HL-60 (cell line): ENCODE data around the gene NR0B1.

ENCODE experiments used
- GABPA ChIP-seq: IDR thresholded peaks from 2 replicates; pipeline ENCODE4 v1.6.1; 2012; ENCODE audit warnings: low read depth
- POLR2AphosphoS5 ChIP-seq: IDR thresholded peaks from 2 replicates; pipeline ENCODE4 v1.6.1; 2012; ENCODE audit warnings: low read depth
- SPI1 ChIP-seq: IDR thresholded peaks from 2 replicates; pipeline ENCODE4 v1.6.1; 2012; ENCODE audit warnings: low read depth, mild to moderate bottlenecking, borderline replicate concordance
- TF ChIP-seq, protein P1 (sequence below): IDR thresholded peaks from one replicate; pipeline ENCODE4 v1.5.1; 2011; ENCODE audit warnings: low read length, control low read depth, inconsistent platforms; ENCODE audit not compliant: insufficient read depth
- TF ChIP-seq, protein P2 (sequence below): IDR thresholded peaks from 2 replicates; pipeline ENCODE4 v1.6.1; 2012; ENCODE audit warnings: low read depth; ENCODE audit not compliant: insufficient replicate concordance

DNA sequence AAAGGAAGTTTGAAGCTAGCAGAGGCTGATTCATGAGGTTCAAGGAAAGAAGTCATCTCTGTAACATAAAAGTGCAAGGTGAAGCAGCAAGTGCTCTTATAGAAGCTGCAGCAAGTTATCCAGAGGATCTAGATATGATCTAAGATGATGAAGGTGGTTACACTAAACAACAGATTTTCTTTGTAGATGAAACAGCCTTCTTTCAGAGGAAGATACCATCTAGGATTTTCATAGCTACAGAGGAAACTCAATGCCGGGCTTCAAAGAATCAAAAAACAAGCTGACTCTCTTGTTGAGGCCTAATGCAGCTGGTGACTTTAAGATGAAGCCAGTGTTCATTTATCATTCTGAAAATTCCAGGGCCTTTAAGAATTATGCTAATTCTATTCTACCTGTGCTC, 28.8 kb downstream of the NR0B1 start:
- TF ChIP-seq, protein P1, sequence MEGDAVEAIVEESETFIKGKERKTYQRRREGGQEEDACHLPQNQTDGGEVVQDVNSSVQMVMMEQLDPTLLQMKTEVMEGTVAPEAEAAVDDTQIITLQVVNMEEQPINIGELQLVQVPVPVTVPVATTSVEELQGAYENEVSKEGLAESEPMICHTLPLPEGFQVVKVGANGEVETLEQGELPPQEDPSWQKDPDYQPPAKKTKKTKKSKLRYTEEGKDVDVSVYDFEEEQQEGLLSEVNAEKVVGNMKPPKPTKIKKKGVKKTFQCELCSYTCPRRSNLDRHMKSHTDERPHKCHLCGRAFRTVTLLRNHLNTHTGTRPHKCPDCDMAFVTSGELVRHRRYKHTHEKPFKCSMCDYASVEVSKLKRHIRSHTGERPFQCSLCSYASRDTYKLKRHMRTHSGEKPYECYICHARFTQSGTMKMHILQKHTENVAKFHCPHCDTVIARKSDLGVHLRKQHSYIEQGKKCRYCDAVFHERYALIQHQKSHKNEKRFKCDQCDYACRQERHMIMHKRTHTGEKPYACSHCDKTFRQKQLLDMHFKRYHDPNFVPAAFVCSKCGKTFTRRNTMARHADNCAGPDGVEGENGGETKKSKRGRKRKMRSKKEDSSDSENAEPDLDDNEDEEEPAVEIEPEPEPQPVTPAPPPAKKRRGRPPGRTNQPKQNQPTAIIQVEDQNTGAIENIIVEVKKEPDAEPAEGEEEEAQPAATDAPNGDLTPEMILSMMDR = no peak
- TF ChIP-seq SPI1 = no peak
- TF ChIP-seq, protein P2, sequence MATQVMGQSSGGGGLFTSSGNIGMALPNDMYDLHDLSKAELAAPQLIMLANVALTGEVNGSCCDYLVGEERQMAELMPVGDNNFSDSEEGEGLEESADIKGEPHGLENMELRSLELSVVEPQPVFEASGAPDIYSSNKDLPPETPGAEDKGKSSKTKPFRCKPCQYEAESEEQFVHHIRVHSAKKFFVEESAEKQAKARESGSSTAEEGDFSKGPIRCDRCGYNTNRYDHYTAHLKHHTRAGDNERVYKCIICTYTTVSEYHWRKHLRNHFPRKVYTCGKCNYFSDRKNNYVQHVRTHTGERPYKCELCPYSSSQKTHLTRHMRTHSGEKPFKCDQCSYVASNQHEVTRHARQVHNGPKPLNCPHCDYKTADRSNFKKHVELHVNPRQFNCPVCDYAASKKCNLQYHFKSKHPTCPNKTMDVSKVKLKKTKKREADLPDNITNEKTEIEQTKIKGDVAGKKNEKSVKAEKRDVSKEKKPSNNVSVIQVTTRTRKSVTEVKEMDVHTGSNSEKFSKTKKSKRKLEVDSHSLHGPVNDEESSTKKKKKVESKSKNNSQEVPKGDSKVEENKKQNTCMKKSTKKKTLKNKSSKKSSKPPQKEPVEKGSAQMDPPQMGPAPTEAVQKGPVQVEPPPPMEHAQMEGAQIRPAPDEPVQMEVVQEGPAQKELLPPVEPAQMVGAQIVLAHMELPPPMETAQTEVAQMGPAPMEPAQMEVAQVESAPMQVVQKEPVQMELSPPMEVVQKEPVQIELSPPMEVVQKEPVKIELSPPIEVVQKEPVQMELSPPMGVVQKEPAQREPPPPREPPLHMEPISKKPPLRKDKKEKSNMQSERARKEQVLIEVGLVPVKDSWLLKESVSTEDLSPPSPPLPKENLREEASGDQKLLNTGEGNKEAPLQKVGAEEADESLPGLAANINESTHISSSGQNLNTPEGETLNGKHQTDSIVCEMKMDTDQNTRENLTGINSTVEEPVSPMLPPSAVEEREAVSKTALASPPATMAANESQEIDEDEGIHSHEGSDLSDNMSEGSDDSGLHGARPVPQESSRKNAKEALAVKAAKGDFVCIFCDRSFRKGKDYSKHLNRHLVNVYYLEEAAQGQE = no peak
- TF ChIP-seq POLR2AphosphoS5 = no peak
- no peak for TF ChIP-seq GABPA
